Uterus (tissue), 2 donors: ENCODE results near the gene PUDP.

Experiments
- CTCF ChIP-seq, 4 experiments: fragments of 200-600 bp in 2 of 4; fragments of 450-650 bp in 2 of 4; sonication (generic) in 2 of 4; IDR thresholded peaks; one replicate each; pipeline ENCODE4 v1.5.1; 2016 to 2019; ENCODE audit warnings: antibody characterized with exemption in 4 of 4, mild to moderate bottlenecking in 2 of 4, moderate library complexity in 1 of 4
- POLR2A ChIP-seq, 2 donors: fragments of 450-650 bp; IDR thresholded peaks; one replicate each; pipeline ENCODE4 v1.6.1; 2016; ENCODE audit warnings: antibody characterized with exemption in 2 of 2, mild to moderate bottlenecking in 1 of 2, moderate library complexity in 1 of 2

GRCh38 chrX:7100022-7100421 is 47.9 kb downstream of the PUDP start:
- TF ChIP-seq CTCF (IDR thresholded peaks at IDR 0.05) (no peak), POLR2A (IDR thresholded peaks at IDR 0.05) (no peak)
